ENCODE measurements around the gene ISYNA1. TPM values are rescaled to one million over a fixed set of nuclear protein-coding genes. Genes with fewer than 3 reads are reported as not detected.

The ISYNA1 gene
- total and polyA plus RNA-seq, 2 of the 4 experiments (the other 2 are of a cell fraction), result 3.4 to 24.7 TPM

DNA sequence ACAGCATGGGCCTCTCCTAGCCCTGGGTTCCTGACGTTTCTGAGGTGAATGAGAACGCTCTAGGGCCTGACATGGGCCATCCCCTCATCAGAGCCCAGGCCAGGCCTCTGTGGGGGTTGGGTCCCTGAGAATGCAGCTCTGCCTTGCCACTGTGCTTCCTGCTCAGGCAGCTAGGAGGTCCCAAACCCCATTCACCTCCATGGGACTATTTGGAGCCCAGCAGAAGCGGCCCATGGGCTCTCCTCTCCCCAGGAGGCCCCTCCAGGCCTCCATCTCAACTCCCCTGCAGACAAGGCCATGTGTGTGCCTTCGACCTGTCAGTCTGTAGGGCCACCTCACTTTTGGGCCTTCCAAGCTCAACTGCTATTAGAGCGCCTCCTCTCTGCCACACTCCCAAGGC, 47.1 kb upstream of the ISYNA1 start:
- H3K9me3 ChIP-seq (ENCODE audit: control insufficient read depth, insufficient read depth, low read length), result no peaks in the 10 kb centered on the region
- no peak overlapping the region for H2AFZ ChIP-seq (replicated peaks; ENCODE audit: low read length, poor library complexity)
- no peak overlapping the region for H4K8ac ChIP-seq (ENCODE audit: low read depth in 2 of 2, low read length in 2 of 2)
- no peaks in the 10 kb centered on the region for H3K36me3 ChIP-seq (ENCODE audit: control insufficient read depth, insufficient read depth, low read length)
- H4K91ac ChIP-seq (ENCODE audit: insufficient read depth, low read depth, low read length), result no peak overlapping the region
- DNase-seq (no peak), ATAC-seq (ENCODE audit: low read depth) (no peak)
- POLR2A ChIA-PET (ENCODE audit: unreplicated experiment), result no interaction called here
- WGBS, 2 experiments (ENCODE audit: extremely low coverage in 2 of 2, insufficient read length in 1 of 2), result 100% methylated on average over 2 of the region's 5 CpGs; no CpG with 5 or more reads in 1 of the 2 experiments
- no peak overlapping the region for H3K4ac ChIP-seq (ENCODE audit: low read depth, low read length)
- H3K14ac ChIP-seq (replicated peaks; ENCODE audit: low read depth, low read length), result peak overlapping the region; percentile 42; the same call in 1 of the 2 replicates
- H2BK15ac ChIP-seq (ENCODE audit: low read depth, low read length), result no peak overlapping the region
- H3K27ac ChIP-seq (ENCODE audit: insufficient read depth, low read length), result no peak overlapping the region
- dilution Hi-C loops (cut with HindIII; ENCODE audit: low sequenced_read_pairs, unreplicated experiment), result no loop called here
- peaks cover 53% of the 10 kb centered on the region for H3K9me1 ChIP-seq (ENCODE audit: insufficient read depth, low read length)
- H3K18ac ChIP-seq (ENCODE audit: low read depth, low read length), result no peak overlapping the region
- intact Hi-C loops (cut with micrococcal nuclease), result no loop called here
- CTCF ChIA-PET, result interaction anchor here (1.0 kb wide), 1 partner anchor 23 kb away, joined by 3 read pairs; no protein-coding TSS in a partner anchor
- no peak overlapping the region for H2BK5ac ChIP-seq (ENCODE audit: low read depth, low read length, poor library complexity, severe bottlenecking)
- no peak overlapping the region for H3K9ac ChIP-seq (ENCODE audit: low read depth, low read length)
- TF ChIP-seq MXI1 (IDR thresholded peaks at IDR 0.05; ENCODE audit: borderline replicate concordance, low read depth, low read length) (no peak), RCOR1 (IDR thresholded peaks at IDR 0.05; ENCODE audit: insufficient replicate concordance, low read length) (no peak), RFX5 (IDR thresholded peaks at IDR 0.05; ENCODE audit: low read depth, low read length) (no peak), CEBPB (IDR thresholded peaks at IDR 0.05; ENCODE audit: low read depth, low read length) (no peak), ELK1 (IDR thresholded peaks at IDR 0.05; ENCODE audit: borderline replicate concordance, low read depth, low read length) (no peak), CHD1 (IDR thresholded peaks at IDR 0.05; ENCODE audit: low read depth, low read length) (no peak), CTCF (conservative IDR thresholded peaks at IDR 0.05; ENCODE audit: low read depth, low read length) (no peak), FOS (IDR thresholded peaks at IDR 0.05; ENCODE audit: low read depth, low read length) (no peak), MAZ (IDR thresholded peaks at IDR 0.05; ENCODE audit: borderline replicate concordance, low read depth, low read length) (no peak), BHLHE40 (IDR thresholded peaks at IDR 0.05; ENCODE audit: low read depth, low read length) (no peak), POLR2A (IDR thresholded peaks at IDR 0.05; ENCODE audit: low read depth, low read length) (no peak), SMC3 (IDR thresholded peaks at IDR 0.05; ENCODE audit: low read depth, low read length) (no peak), NFE2L2 (IDR thresholded peaks at IDR 0.05; ENCODE audit: low read depth, low read length) (no peak), RAD21 (IDR thresholded peaks at IDR 0.05; ENCODE audit: low read length) (no peak; the same call in 1 of the 2 replicates), MAFK (IDR thresholded peaks at IDR 0.05; ENCODE audit: low read depth, low read length) (no peak)
- TF ChIP-seq, protein P1, sequence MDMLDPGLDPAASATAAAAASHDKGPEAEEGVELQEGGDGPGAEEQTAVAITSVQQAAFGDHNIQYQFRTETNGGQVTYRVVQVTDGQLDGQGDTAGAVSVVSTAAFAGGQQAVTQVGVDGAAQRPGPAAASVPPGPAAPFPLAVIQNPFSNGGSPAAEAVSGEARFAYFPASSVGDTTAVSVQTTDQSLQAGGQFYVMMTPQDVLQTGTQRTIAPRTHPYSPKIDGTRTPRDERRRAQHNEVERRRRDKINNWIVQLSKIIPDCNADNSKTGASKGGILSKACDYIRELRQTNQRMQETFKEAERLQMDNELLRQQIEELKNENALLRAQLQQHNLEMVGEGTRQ (IDR thresholded peaks at IDR 0.05; ENCODE audit: low read depth, low read length), result no peak
- no TSS peak for BruUV-seq (replicated peaks)
- no peaks in the 10 kb centered on the region for H3K27me3 ChIP-seq (ENCODE audit: control insufficient read depth, insufficient read depth, low read length)
- H2AK5ac ChIP-seq (ENCODE audit: low read depth, low read length), result peak overlapping the region; percentile 27
- H2BK120ac ChIP-seq (ENCODE audit: low read depth, low read length), result no peak overlapping the region
- H3K79me1 ChIP-seq (ENCODE audit: low read depth in 1 of 2, low read length in 2 of 2), result peaks cover 42 to 98% of the 10 kb centered on the region in 2 experiments
- no peak overlapping the region for H2BK20ac ChIP-seq (ENCODE audit: low read depth, low read length)
- H3K4me3 ChIP-seq (ENCODE audit: insufficient read depth, low read depth, low read length), result no peak overlapping the region
- H3K56ac ChIP-seq (ENCODE audit: extremely low read depth, insufficient read depth, low read length), result no peak overlapping the region
- H4K5ac ChIP-seq (ENCODE audit: low read depth, low read length), result no peak overlapping the region
- peaks cover 86% of the 10 kb centered on the region for H4K20me1 ChIP-seq (ENCODE audit: insufficient read depth, low read length)
- H2AK9ac ChIP-seq (replicated peaks; ENCODE audit: low read depth, low read length, poor library complexity), result no peak overlapping the region
- in situ Hi-C loops (cut with MboI; ENCODE audit: low sequenced_read_pairs), result no loop called here
- H3K4me2 ChIP-seq (ENCODE audit: low read depth, low read length), result no peak overlapping the region
- H3K4me1 ChIP-seq (ENCODE audit: control insufficient read depth, insufficient read depth, low read length), result peaks cover 43% of the 10 kb centered on the region
- no peak overlapping the region for H3K23ac ChIP-seq (ENCODE audit: low read depth, low read length)
